ENCODE measurements around the gene KRTAP21-3. TPM values are rescaled to one million over a fixed set of nuclear protein-coding genes. Genes with fewer than 3 reads are reported as not detected.
"Not testable (repeated sequence)": the region's sequence is repeated elsewhere in the genome, so short reads cannot be mapped to it uniquely, and the experiment has no call there.

Gene KRTAP21-3, protein sequence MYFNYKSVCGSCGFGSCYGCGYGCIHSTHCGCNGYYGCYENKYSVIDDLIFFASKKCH
- not detected for total RNA-seq
- long read RNA-seq, donor 1, result 0 reads
- long read RNA-seq, donor 2, result 0 reads

DNA sequence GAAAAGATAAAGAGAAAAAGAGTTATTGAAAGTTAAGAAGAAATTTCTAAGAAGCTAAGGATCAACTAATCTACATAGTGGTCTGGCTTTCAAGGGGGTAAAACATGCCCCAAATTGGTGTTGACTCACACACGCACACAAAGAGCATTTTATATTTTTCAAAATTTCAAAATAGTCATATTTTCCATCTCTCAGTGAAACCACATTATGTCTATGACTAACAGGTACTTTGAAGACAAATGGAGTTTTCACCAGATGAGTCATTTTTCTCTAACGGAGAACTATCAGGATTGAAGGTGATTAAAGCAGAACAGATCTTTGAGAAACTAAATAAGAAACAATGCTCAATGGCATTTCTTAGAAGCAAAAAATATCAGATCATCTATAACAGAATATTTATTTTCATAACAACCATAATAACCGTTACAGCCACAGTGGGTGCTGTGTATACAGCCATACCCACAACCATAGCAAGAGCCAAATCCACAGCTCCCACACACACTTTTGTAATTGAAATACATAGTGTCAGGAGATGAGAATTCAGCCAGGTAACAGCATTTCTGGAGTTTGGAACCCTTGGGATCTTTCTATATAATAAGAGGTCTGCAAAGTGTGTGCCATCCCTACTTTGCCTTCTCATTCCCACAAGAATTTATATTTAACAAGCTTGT is at the start of gene KRTAP21-3:
Gene KRTAP21-3 (minus strand): TSS at position 539 of the 671 bp plus-strand sequence. CDS start 18 bp downstream, at position 521.
- Histone ChIP-seq H3K9me3 (peaks cover 44% of the 10 kb centered on the region), H3K36me3 (ENCODE audit: low read depth) (no peaks in the 10 kb centered on the region), H3K4me1 (ENCODE audit: low read depth) (no peaks in the 10 kb centered on the region), H3K4me3 (no peak within 1 kb of the TSS)
- DNase-seq, result no peak
- TF ChIP-seq, protein P1, sequence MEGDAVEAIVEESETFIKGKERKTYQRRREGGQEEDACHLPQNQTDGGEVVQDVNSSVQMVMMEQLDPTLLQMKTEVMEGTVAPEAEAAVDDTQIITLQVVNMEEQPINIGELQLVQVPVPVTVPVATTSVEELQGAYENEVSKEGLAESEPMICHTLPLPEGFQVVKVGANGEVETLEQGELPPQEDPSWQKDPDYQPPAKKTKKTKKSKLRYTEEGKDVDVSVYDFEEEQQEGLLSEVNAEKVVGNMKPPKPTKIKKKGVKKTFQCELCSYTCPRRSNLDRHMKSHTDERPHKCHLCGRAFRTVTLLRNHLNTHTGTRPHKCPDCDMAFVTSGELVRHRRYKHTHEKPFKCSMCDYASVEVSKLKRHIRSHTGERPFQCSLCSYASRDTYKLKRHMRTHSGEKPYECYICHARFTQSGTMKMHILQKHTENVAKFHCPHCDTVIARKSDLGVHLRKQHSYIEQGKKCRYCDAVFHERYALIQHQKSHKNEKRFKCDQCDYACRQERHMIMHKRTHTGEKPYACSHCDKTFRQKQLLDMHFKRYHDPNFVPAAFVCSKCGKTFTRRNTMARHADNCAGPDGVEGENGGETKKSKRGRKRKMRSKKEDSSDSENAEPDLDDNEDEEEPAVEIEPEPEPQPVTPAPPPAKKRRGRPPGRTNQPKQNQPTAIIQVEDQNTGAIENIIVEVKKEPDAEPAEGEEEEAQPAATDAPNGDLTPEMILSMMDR (IDR thresholded peaks at IDR 0.05), result no peak
- no peak for ATAC-seq
- intact Hi-C loops (cut with DNase I, micrococcal nuclease), result no loop called here

DNA sequence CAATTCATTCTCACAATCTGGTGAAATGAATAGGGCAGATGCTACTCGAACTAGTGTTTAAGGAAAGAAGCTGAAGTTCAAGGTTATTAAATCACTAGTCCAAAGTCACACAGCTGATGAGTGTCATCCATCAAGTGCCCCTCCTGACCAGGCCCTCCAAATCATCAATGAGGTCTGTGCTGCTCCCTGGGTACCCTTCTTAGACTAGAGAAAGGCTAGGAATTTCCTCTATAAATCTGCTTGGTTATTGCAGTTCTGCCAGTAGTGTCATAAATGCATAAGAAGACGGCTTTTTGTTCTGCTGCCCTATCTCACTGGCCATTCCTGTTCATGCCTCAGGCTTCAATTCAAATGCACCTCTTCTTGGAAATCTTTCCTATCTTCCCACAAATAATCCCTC is 42.2 kb upstream of the KRTAP21-3 start:
- TF ChIP-seq, protein P1 (IDR thresholded peaks at IDR 0.05), result no peak
- Histone ChIP-seq H3K4me1 (ENCODE audit: low read depth) (no peaks in the 10 kb centered on the region), H3K9me3 (peaks cover 32% of the 10 kb centered on the region), H3K4me3 (no peak overlapping the region), H3K36me3 (ENCODE audit: low read depth) (no peaks in the 10 kb centered on the region)
- intact Hi-C loops (cut with DNase I, micrococcal nuclease), result no loop called here
- no peak for DNase-seq
- ATAC-seq, result no peak

DNA sequence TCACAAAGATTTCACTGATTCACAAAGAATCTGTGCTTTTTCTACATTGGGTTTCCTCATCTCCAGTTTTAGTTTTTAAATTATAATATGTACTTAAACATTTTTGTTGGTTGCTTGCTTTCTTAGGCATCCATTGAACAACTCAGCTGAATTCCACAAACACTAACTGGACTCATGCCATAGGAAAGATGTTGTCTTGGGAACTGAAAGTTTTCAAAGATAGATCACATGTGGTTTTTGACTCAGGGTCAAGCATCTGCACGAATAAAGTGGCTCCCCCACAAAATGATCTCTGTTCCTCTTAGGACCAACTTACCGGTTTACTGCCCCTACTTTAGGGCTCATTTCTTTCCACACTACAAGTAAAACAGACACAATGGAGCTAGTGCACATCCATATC is 39.7 kb upstream of the KRTAP21-3 start:
- ATAC-seq (no peak), DNase-seq (no peak)
- peaks cover 44% of the 10 kb centered on the region for H3K9me3 ChIP-seq
- TF ChIP-seq, protein P1 (IDR thresholded peaks at IDR 0.05), result no peak
- H3K36me3 ChIP-seq (ENCODE audit: low read depth), result no peaks in the 10 kb centered on the region
- H3K4me1 ChIP-seq (ENCODE audit: low read depth), result no peaks in the 10 kb centered on the region
- intact Hi-C loops (cut with DNase I, micrococcal nuclease), result no loop called here
- H3K4me3 ChIP-seq, result no peak overlapping the region

DNA sequence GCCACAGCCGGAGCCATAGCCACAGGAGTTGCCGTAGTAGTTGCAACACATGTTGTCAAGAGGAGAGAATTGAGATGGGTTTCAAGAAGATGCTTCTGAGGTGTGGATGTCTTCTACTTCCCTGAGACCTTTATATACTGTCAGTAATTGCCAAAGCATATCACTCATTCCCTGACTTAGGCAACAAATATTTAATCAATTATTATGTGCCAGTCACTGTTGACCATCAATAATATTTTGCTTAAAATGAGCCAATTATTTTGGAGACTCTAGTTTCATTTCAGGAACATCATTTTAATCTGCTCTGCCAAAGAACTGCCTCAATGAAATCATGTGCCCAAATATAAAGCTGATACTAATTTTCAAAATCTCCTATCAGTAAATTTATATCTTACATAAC is 36.8 kb upstream of the KRTAP21-3 start, which contains the start of gene KRTAP21-1:
Gene KRTAP21-1 (minus strand): TSS at position 101 of the 400 bp plus-strand sequence. CDS start 50 bp downstream, at position 51.
- H3K4me3 ChIP-seq; H3K4me1 ChIP-seq (ENCODE audit: low read depth); intact Hi-C loops (cut with DNase I, micrococcal nuclease); ATAC-seq; DNase-seq; H3K36me3 ChIP-seq (ENCODE audit: low read depth): not testable (repeated sequence)
- peaks cover 44% of the 10 kb centered on the region for H3K9me3 ChIP-seq

DNA sequence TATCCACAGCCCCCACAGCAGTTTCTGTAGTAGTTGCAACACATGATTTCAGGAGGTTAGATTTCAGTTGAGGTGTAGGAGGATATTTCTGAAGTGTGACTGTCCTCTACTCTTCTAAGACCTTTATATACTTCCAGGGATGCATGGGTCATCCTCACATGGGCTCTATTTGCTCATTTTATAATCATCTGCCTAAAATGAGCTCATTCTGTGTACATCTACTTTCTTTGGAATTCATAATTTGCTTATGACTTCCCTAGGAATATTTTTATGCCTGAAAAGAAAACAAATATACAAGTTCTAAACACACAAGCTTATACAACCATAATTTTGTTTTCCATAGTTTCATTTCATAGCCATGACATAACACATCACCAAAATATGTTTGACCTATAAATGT is 28.6 kb upstream of the KRTAP21-3 start, which contains the start of gene KRTAP21-2:
Gene KRTAP21-2 (minus strand): TSS at position 101 of the 400 bp plus-strand sequence. CDS start 57 bp downstream, at position 44.
- no peaks in the 10 kb centered on the region for H3K4me1 ChIP-seq (ENCODE audit: low read depth)
- H3K36me3 ChIP-seq (ENCODE audit: low read depth), result no peaks in the 10 kb centered on the region
- H3K9me3 ChIP-seq, result peaks cover 47% of the 10 kb centered on the region
- no peak within 1 kb of the TSS for H3K4me3 ChIP-seq
- ATAC-seq (no peak), DNase-seq (no peak)
- TF ChIP-seq, protein P1 (IDR thresholded peaks at IDR 0.05), result no peak
- intact Hi-C loops (cut with DNase I, micrococcal nuclease), result no loop called here

DNA sequence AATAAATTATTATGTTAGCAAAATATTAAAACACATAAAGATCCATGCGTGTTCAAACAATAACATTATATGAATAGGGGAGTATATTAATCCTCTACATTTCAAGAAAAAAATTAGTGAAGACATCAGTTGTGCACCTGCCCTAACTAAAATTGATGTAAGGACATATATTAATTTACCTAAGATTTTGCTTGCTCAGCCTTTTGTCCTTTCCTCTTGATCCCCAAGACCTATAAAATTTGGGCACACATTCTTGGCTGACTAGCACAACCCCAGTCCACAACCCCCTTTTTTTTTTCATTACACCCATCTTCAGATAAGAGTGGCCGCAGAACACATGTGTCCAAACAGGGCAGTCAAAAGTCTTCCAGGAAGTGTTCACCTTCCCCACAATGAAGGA is 21.9 kb upstream of the KRTAP21-3 start:
- TF ChIP-seq, protein P1 (IDR thresholded peaks at IDR 0.05), result no peak
- intact Hi-C loops (cut with DNase I, micrococcal nuclease), result no loop called here
- ATAC-seq, result no peak

More for the DNA sequence above, 21.9 kb upstream of the KRTAP21-3 start:
- Histone ChIP-seq H3K36me3 (ENCODE audit: low read depth) (no peaks in the 10 kb centered on the region), H3K4me3 (no peak overlapping the region), H3K4me1 (ENCODE audit: low read depth) (no peaks in the 10 kb centered on the region), H3K9me3 (peaks cover 50% of the 10 kb centered on the region)
- DNase-seq, result no peak

Measured in mucosa of descending colon (tissue), 3 donors.